ENCODE data around the gene INPP4B.

INPP4B gene

DNA sequence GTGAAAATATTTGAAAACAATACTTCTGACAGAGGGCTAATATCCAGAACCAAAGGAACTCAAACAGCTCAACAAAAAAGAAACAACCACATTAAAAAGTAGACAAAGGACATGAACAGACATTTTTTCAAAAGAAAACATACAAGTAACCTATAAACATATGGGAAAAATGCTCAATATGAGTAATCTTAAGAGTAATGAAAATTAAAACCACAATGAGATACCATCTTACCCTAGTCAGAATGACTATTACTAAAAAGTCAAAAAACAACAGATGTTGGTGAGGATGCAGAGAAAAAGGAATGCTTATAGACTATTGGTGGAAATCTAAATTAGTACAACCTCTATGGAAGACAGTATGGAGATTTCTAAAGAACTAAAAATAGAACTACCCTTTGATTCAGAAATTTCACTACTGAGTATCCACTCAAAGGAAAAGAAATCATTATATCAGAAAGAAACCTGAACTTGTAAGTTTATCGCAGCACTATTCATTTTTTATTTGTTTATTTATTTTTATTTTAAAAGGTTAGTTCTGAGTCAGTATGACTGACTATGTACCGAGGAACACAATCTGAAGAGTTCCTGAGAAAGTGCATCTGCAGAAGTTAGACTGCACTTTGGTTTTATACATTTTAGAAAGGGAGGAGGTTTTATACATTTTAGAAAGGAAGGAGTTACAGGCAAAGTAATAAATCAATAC is 231.3 kb downstream of the INPP4B start:
- no peak for DNase-seq (ENCODE audit: low read depth)
- TF ChIP-seq, protein P1, sequence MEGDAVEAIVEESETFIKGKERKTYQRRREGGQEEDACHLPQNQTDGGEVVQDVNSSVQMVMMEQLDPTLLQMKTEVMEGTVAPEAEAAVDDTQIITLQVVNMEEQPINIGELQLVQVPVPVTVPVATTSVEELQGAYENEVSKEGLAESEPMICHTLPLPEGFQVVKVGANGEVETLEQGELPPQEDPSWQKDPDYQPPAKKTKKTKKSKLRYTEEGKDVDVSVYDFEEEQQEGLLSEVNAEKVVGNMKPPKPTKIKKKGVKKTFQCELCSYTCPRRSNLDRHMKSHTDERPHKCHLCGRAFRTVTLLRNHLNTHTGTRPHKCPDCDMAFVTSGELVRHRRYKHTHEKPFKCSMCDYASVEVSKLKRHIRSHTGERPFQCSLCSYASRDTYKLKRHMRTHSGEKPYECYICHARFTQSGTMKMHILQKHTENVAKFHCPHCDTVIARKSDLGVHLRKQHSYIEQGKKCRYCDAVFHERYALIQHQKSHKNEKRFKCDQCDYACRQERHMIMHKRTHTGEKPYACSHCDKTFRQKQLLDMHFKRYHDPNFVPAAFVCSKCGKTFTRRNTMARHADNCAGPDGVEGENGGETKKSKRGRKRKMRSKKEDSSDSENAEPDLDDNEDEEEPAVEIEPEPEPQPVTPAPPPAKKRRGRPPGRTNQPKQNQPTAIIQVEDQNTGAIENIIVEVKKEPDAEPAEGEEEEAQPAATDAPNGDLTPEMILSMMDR (IDR thresholded peaks at IDR 0.05; ENCODE audit: low read depth, low read length): no peak
- no peak for TF ChIP-seq MAX (IDR thresholded peaks at IDR 0.05; ENCODE audit: low read depth, low read length)
- no peak for TF ChIP-seq MYC (IDR thresholded peaks at IDR 0.05; ENCODE audit: low read depth, low read length)
- no peak for TF ChIP-seq POLR2A (IDR thresholded peaks at IDR 0.05; ENCODE audit: extremely low read depth, insufficient read length)
- no peak overlapping the region for H3K4me3 ChIP-seq (ENCODE audit: low read depth, low read length)

DNA sequence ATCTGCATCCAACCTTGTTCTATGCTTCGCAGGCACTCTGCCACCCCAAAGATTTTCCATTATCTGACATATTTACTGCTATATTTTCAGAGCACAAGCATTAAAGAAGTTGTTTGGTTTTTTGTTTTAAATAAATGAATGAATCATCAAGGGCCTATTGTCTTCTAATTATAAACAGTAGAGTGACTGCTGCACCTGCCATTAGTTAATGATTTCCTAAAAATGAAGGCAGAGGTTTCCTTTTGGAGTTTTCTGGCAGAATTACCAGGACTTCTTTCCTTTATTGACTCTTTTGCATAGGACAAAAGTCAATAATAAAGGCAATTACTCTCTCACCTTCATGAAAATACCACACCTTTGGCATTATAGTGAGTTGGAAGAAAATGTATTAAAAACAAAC is 238.1 kb downstream of the INPP4B start:
- no peak overlapping the region for H3K4me3 ChIP-seq (ENCODE audit: low read depth, low read length)
- DNase-seq (ENCODE audit: low read depth): no peak
- TF ChIP-seq MYC (IDR thresholded peaks at IDR 0.05; ENCODE audit: low read depth, low read length): no peak
- TF ChIP-seq, protein P1 (IDR thresholded peaks at IDR 0.05; ENCODE audit: low read depth, low read length): no peak
- TF ChIP-seq POLR2A (IDR thresholded peaks at IDR 0.05; ENCODE audit: extremely low read depth, insufficient read length): no peak
- no peak for TF ChIP-seq MAX (IDR thresholded peaks at IDR 0.05; ENCODE audit: low read depth, low read length)

DNA sequence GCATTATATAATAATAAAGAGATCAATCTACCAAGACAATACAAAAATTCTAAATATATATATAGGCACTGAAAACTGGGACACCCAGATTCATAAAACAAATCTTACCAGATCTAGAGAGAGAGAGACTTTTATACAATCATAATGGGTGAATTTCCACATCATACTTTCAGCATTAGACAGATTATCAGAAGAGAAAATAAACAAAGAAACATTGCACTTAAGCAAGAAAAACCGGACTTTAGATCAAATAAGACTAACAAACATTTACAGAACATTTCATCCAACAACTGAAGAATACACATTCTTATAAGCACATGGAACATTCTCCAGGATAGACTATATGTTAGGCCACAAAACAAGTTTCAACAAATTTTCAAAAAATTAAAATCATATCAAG is 245.1 kb downstream of the INPP4B start:
- no peak for DNase-seq (ENCODE audit: low read depth)
- no peak for TF ChIP-seq MYC (IDR thresholded peaks at IDR 0.05; ENCODE audit: low read depth, low read length)
- no peak for TF ChIP-seq MAX (IDR thresholded peaks at IDR 0.05; ENCODE audit: low read depth, low read length)
- TF ChIP-seq, protein P1 (IDR thresholded peaks at IDR 0.05; ENCODE audit: low read depth, low read length): no peak
- TF ChIP-seq POLR2A (IDR thresholded peaks at IDR 0.05; ENCODE audit: extremely low read depth, insufficient read length): no peak
- no peak overlapping the region for H3K4me3 ChIP-seq (ENCODE audit: low read depth, low read length)

GRCh38 chr4:142598132-142598531 is 248.0 kb downstream of the INPP4B start:
- DNase-seq (ENCODE audit: low read depth): no peak
- TF ChIP-seq, protein P1 (IDR thresholded peaks at IDR 0.05; ENCODE audit: low read depth, low read length): no peak
- no peak for TF ChIP-seq MAX (IDR thresholded peaks at IDR 0.05; ENCODE audit: low read depth, low read length)
- no peak for TF ChIP-seq POLR2A (IDR thresholded peaks at IDR 0.05; ENCODE audit: extremely low read depth, insufficient read length)
- no peak for TF ChIP-seq MYC (IDR thresholded peaks at IDR 0.05; ENCODE audit: low read depth, low read length)
- H3K4me3 ChIP-seq (ENCODE audit: low read depth, low read length): no peak overlapping the region

DNA sequence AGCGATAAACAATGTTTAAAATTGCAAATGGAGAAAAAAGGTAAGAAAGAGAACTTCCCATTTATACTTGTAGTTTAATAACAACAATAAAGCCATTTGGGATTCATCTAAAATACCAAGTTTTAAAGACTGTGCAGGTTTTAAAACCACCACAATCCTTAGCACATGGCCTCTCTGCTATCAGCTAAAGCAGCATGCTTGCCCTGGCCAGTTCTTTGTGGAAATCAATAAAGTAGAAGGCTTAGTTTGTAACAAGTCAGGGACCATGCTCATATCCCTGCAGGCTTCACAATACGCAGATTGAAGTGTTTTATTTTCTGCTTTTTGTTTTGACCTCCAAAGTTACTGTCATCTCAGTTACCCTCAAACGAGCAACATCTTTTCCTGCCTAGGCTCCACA is 249.5 kb downstream of the INPP4B start:
- TF ChIP-seq MAX (IDR thresholded peaks at IDR 0.05; ENCODE audit: low read depth, low read length) (no peak), POLR2A (IDR thresholded peaks at IDR 0.05; ENCODE audit: extremely low read depth, insufficient read length) (no peak), MYC (IDR thresholded peaks at IDR 0.05; ENCODE audit: low read depth, low read length) (no peak)
- TF ChIP-seq, protein P1 (IDR thresholded peaks at IDR 0.05; ENCODE audit: low read depth, low read length): no peak

More for the DNA sequence above, 249.5 kb downstream of the INPP4B start:
- no peak overlapping the region for H3K4me3 ChIP-seq (ENCODE audit: low read depth, low read length)
- DNase-seq (ENCODE audit: low read depth): no peak

Data from NB4 (cell line).